ENCODE measurements around the gene HCRTR1. TPM values are rescaled to one million over a fixed set of nuclear protein-coding genes. Genes with fewer than 3 reads are reported as not detected.
A peak's percentile ranks its signal among the peaks of the same experiment; 100 is the strongest.
"Not testable (repeated sequence)": the region's sequence is repeated elsewhere in the genome, so short reads cannot be mapped to it uniquely, and the experiment has no call there.

HCRTR1 gene
- total RNA-seq, 1 experiment from 2014 or later: not detected

DNA sequence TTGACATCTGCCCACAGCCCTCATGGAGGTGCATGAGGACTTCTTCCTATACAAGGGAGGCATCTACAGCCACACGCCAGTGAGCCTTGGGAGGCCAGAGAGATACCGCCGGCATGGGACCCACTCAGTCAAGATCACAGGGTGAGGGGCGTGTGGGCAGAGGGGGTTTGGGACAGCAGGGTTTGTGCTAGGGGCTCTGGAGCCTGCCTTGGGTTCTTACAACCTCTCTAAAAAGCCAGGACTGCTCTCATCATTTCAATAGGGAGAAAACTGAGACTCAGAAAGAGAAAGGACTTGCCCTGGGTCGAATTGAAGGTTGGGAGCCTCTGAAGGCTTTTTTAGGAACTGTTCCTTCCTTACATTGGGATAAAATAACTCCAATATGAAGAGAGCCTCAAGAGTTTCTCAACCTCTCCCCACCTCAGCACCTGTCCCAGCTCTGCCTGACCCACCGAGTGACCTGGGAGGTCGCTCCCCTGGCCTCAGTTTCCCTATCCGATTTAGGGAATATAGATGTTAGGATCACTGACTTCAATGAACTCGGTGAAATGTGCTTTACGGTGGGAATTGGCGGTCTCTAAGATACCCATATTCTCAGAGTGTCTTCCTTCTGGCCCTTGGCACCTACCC, 31.6 kb upstream of the HCRTR1 start:
- Histone ChIP-seq H3K27ac (no peak overlapping the region), H3K27me3 (replicated peaks) (no peaks in the 10 kb centered on the region), H3K4me1 (replicated peaks) (peaks cover 35% of the 10 kb centered on the region), H3K9me3 (replicated peaks) (no peaks in the 10 kb centered on the region), H3K36me3 (no peaks in the 10 kb centered on the region), H3K4me3 (no peak overlapping the region)
- no peak for DNase-seq (ENCODE audit: low read depth in 1 of 2, low spot score in 2 of 2)

DNA sequence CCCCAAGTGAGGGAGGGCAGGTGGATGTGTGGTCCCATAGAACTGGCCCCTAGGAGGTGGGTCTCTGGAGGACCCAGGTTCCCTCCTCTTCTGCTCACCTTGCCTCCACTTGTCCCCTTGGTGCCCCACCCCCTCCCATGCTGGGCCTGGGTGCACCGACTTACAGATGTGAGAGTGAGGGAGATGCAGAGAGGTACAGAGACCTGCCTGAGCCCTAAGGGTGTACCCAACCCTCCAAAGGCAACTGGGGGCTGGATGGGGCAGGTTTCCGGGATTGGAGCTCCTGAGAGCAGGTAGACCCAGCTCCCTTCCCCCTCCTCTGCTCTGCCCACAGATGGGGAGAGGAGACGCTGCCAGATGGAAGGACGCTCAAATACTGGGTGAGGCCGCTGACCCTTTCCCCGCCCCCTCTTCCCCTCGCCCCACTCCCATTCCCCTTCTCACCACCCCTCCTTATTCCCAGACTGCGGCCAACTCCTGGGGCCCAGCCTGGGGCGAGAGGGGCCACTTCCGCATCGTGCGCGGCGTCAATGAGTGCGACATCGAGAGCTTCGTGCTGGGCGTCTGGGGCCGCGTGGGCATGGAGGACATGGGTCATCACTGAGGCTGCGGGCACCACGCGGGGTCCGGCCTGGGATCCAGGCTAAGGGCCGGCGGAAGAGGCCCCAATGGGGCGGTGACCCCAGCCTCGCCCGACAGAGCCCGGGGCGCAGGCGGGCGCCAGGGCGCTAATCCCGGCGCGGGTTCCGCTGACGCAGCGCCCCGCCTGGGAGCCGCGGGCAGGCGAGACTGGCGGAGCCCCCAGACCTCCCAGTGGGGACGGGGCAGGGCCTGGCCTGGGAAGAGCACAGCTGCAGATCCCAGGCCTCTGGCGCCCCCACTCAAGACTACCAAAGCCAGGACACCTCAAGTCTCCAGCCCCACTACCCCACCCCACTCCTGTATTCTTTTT, 30.8 kb upstream of the HCRTR1 start:
- Histone ChIP-seq H3K4me1 (replicated peaks) (peaks cover 35% of the 10 kb centered on the region), H3K4me3 (no peak overlapping the region), H3K27ac (no peak overlapping the region), H3K36me3 (no peaks in the 10 kb centered on the region), H3K9me3 (replicated peaks) (no peaks in the 10 kb centered on the region), H3K27me3 (replicated peaks) (no peaks in the 10 kb centered on the region)
- DNase-seq (ENCODE audit: low read depth in 1 of 2, low spot score in 2 of 2): no peak

GRCh38 chr1:31587328-31587699, 30.2 kb upstream of the HCRTR1 start:
- H3K36me3 ChIP-seq; H3K4me3 ChIP-seq; H3K9me3 ChIP-seq (replicated peaks); H3K27ac ChIP-seq; H3K27me3 ChIP-seq (replicated peaks); DNase-seq (ENCODE audit: low read depth in 1 of 2, low spot score in 2 of 2): not testable (repeated sequence)
- peaks cover 37% of the 10 kb centered on the region for H3K4me1 ChIP-seq (replicated peaks)

- no peaks in the 10 kb centered on the region for H3K36me3 ChIP-seq
- peak overlapping the region; percentile 88 for H3K27ac ChIP-seq
- no peak overlapping the region for H3K4me3 ChIP-seq
- H3K4me1 ChIP-seq (replicated peaks): peaks cover 37% of the 10 kb centered on the region
- H3K9me3 ChIP-seq (replicated peaks): no peaks in the 10 kb centered on the region
- DNase-seq (ENCODE audit: low read depth in 1 of 2, low spot score in 2 of 2): peak; percentile 64 to 80
- no peaks in the 10 kb centered on the region for H3K27me3 ChIP-seq (replicated peaks)
These were observed 29.6 kb upstream of the HCRTR1 start for GRCh38 chr1:31587720-31588423.

- Histone ChIP-seq H3K9me3 (replicated peaks) (no peaks in the 10 kb centered on the region), H3K27ac (peak overlapping the region; percentile 88), H3K36me3 (no peaks in the 10 kb centered on the region), H3K27me3 (replicated peaks) (no peaks in the 10 kb centered on the region), H3K4me3 (peak overlapping the region; percentile 23), H3K4me1 (replicated peaks) (peaks cover 35% of the 10 kb centered on the region)
- peak; percentile 60 to 70 for DNase-seq (ENCODE audit: low read depth in 1 of 2, low spot score in 2 of 2)
These were observed 28.6 kb upstream of the HCRTR1 start for GRCh38 chr1:31588751-31589515.

GRCh38 chr1:31591425-31592093, 25.9 kb upstream of the HCRTR1 start:
- DNase-seq (ENCODE audit: low read depth in 1 of 2, low spot score in 2 of 2): no peak
- Histone ChIP-seq H3K4me3 (no peak overlapping the region), H3K27me3 (replicated peaks) (no peaks in the 10 kb centered on the region), H3K4me1 (replicated peaks) (peaks cover 33% of the 10 kb centered on the region), H3K36me3 (no peaks in the 10 kb centered on the region), H3K27ac (no peak overlapping the region), H3K9me3 (replicated peaks) (no peaks in the 10 kb centered on the region)

DNA sequence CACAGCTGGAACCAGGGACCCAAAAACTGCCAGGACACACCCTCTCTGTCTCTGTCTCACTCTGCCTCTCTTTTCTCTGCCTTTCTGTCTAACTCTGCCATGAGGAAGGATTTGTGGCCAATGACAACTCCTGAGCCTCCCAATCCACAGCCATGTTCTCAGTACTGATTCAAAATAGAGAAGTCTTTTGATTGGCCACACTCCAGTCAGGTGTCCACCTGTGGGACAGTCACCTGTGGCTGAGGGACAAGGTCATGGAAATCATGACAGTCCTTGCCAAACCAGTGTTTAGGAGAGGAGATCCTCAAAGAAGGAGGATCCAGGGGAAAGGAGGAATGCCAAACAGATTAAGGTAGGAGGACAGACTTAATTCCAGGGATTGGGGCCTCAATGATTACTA, 25.4 kb upstream of the HCRTR1 start:
- Histone ChIP-seq H3K27me3 (replicated peaks) (no peaks in the 10 kb centered on the region), H3K9me3 (replicated peaks) (no peaks in the 10 kb centered on the region), H3K4me3 (no peak overlapping the region), H3K4me1 (replicated peaks) (peaks cover 33% of the 10 kb centered on the region), H3K36me3 (no peaks in the 10 kb centered on the region), H3K27ac (no peak overlapping the region)
- no peak for DNase-seq (ENCODE audit: low read depth in 1 of 2, low spot score in 2 of 2)

- peak in 1 of 2 experiments; percentile 36 for DNase-seq (ENCODE audit: low read depth in 1 of 2, low spot score in 2 of 2)
- Histone ChIP-seq H3K4me3 (no peak overlapping the region), H3K36me3 (no peaks in the 10 kb centered on the region), H3K9me3 (replicated peaks) (no peaks in the 10 kb centered on the region), H3K27ac (no peak overlapping the region), H3K27me3 (replicated peaks) (no peaks in the 10 kb centered on the region), H3K4me1 (replicated peaks) (peaks cover 25% of the 10 kb centered on the region)
These were observed 24.3 kb upstream of the HCRTR1 start for GRCh38 chr1:31593136-31593665.

- H3K36me3 ChIP-seq: no peaks in the 10 kb centered on the region
- peak; percentile 51 to 73 for DNase-seq (ENCODE audit: low read depth in 1 of 2, low spot score in 2 of 2)
- no peak overlapping the region for H3K4me3 ChIP-seq
- no peaks in the 10 kb centered on the region for H3K9me3 ChIP-seq (replicated peaks)
- peaks cover 17% of the 10 kb centered on the region for H3K4me1 ChIP-seq (replicated peaks)
- H3K27ac ChIP-seq: no peak overlapping the region
- no peaks in the 10 kb centered on the region for H3K27me3 ChIP-seq (replicated peaks)
These were observed 23.5 kb upstream of the HCRTR1 start for GRCh38 chr1:31593770-31594632.

DNA sequence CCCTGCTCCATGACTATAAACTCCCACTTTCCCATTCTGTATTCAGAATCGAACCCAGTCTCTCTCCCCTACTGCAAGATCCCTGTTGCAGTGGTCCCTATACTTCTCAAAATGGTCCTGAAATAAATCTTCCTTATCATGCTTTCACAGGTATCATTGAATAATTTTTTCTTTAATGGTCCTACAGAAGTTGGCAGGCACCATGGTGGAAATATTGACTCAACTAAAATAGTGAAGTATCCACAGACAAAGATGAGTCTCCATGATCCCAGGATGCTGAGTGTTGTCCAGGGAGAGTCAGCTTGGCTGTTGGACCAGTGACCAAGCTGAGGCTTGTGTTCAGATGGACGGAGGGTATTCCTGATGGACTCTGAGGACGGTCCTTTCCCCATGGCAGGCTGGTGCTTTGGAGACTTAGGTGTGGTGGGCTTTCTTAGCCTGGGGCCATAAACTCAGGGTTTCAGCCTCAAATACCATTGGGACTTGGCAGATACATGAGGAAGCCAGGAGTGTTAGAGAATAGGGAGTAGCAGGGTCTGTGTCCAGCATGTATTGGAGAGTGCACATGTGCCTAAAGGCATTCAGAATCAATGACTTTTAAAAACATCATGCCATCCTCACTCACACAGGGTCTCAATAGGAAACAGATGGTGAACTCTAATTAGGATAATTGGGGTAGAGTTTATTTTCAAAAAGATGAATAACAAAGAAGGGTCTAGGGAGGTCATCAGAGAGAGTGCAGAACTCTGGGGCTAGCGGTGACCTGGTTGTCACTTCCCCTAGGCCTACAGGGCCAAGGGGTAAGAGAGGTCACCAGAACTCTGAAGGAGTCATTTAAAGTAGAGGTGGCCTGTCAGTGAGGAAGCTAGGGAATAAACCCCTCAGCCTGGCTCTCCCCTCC, 21.4 kb upstream of the HCRTR1 start:
- Histone ChIP-seq H3K27ac (no peak overlapping the region), H3K4me1 (replicated peaks) (peaks cover 11% of the 10 kb centered on the region), H3K27me3 (replicated peaks) (no peaks in the 10 kb centered on the region), H3K36me3 (no peaks in the 10 kb centered on the region), H3K9me3 (replicated peaks) (no peaks in the 10 kb centered on the region), H3K4me3 (no peak overlapping the region)
- DNase-seq (ENCODE audit: low read depth in 1 of 2, low spot score in 2 of 2): no peak

GRCh38 chr1:31596737-31597097, 20.8 kb upstream of the HCRTR1 start:
- no peaks in the 10 kb centered on the region for H3K36me3 ChIP-seq
- DNase-seq (ENCODE audit: low read depth in 1 of 2, low spot score in 2 of 2): no peak
- H3K27me3 ChIP-seq (replicated peaks): no peaks in the 10 kb centered on the region
- H3K4me3 ChIP-seq: no peak overlapping the region
- peaks cover 6% of the 10 kb centered on the region for H3K4me1 ChIP-seq (replicated peaks)
- H3K9me3 ChIP-seq (replicated peaks): no peaks in the 10 kb centered on the region
- no peak overlapping the region for H3K27ac ChIP-seq

All from SJSA1 (cell line).